HG03135 (cell line): Measurements from ENCODE around the gene THAP7.

Experiments used
- ATAC-seq: cut with Tn5 transposase; IDR thresholded peaks from one replicate; pipeline ENCODE4 v1.9.1; 2021; ENCODE audit warnings: mild to moderate bottlenecking, moderate library complexity; ENCODE audit not compliant: unreplicated experiment

Gene THAP7

GRCh38 chr22:20949698-20950183 is 52.2 kb downstream of the THAP7 start:
- no peak for ATAC-seq
